Activated CD8-positive, alpha-beta memory T cell treated with anti-CD3 and anti-CD28 coated beads, Interleukin-2, amount 50 U/mL, for 1 hour (primary cell): ENCODE results near the gene CXCL11.
"Not testable (repeated sequence)": the region's sequence is repeated elsewhere in the genome, so short reads cannot be mapped to it uniquely, and the experiment has no call there.

Experiments used
- DNase-seq: peaks from one replicate; pipeline ENCODE4 v3.0.0-alpha.2; 2020; ENCODE audit errors: extremely low read depth

CXCL11 gene

DNA sequence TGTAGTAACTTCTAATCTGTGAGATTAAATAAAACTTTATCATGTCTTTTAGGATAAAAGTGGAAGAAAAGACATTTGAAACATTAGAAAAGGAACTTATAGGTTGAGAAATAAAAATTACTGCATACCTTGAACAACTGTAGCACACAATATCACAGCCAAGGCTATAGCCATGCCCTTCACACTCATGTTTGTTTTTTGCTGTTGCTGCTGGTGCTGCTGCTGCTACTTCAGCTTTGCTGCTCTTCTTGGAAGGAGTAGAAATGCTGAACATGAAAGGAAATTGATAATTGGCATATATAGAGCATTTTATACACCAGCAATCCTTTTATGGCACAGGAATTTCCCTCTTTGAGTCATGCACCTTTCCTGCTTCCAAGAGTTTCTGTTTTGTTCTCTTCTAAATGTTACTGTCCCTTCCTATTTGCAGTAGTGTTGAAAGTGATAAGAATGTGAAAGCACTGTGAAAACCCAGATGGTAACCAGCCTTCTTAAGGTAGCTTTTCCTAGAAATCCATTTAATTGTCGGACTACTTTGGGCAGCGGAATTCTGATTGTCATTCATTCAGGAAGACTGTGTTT lies at the start of gene CXCL11:
Gene CXCL11, minus strand, starts transcription at position 272 of the 582 bp plus-strand sequence. Its CDS starts 83 bp downstream, at position 189.
- DNase-seq: no peak

DNA sequence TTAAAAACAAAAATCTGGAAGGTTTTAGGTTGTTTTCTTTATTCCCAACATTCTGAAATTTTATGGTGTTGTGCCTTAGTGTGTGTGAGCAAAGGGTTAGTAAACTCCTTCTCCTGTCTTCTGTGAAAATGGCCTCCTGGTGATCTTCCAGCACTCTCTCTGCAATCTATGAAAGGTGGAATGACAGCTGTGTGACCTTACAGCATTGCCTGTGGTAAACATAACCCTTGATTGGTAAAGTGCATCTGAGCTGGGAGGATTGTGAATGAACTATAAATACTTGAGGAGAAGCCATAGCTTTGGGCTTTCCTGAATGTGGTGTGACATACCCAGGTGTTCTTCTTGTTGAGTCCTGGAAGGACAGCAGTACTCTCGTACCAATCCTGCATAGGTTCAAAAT lies 48.7 kb upstream of the CXCL11 start:
- no peak for DNase-seq

DNA sequence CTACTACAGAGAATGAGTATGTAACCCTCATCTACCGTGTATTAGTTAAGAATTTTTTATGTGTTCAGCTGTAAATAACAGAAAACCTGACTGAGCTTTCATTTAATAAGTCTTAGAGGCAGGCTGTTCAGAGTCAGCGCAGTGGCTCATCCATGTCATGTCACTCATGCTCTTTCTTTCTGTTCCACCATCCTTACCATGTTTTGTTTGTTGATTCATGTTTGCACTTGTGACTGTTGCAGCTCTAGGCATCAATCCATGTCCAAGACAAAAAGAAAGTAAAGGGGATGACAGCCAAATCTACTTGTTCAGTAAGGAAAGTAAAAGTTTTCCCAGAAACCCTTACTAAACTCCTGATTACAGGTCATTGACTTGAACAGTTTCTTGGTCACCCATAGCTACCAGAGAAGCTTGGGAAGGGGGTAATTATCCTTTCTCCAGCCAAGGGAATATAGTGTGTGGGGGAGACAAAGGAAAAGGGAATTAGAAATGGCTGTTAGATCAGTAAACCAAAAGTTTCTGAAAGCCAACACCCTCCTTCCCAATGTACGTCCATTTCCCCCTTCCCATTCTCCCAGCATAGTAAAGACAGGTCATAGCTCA lies 47.6 kb upstream of the CXCL11 start:
- no peak for DNase-seq

DNA sequence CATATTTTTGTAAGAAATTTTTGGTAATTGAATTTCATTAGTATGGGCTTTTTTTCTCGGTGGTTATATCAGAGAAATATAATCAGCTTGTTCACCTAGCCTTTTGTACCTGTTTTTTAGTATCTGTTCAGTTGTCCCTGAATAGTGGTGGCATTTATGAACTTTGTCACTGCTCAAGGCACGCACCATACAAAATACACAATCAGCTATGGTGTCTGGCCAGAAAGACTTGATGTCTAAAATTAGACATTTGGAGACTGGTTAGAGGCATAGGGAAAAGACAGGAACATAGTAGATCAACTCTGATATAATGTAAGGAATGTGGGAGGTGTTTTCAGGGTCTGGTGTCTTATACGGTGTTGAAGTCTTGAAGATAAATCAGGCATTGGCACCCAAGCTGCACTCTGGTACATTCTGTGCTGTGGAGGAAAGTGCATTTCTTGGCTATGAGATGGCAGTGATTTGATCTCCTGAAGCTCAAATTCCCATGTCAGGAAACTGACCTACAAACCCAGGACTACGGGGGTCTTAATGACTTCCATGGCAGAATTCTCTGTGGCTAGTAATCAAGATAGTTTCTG lies 42.3 kb upstream of the CXCL11 start:
- no peak for DNase-seq

DNA sequence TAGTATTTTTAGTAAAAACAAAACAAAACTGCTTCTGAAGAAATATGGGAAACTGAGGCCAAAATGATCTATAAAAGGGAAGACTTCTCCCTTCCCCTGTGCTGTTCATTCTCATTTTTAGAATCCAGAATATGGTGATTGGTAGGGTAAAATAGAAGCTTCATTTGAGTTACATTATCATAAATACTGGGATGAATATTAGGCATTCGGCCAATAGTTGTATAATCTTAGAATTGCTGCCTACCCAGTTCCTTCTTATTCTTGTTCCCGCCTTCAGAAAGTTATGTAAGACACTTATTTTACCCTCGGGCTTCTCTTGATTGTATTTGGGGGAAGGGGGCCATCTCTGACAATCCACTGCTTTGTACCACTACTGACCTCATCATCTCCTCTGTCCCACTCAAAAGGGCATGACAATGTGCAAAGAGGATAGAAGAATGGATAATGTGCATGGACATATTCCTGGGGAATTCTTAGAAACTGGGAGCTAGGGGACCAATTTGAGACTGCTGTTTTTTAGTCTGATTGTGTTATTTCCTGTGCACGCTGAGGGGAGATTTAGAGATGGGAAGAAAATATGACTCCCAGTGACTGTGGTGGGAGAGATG lies 39.2 kb upstream of the CXCL11 start:
- no peak for DNase-seq

DNA sequence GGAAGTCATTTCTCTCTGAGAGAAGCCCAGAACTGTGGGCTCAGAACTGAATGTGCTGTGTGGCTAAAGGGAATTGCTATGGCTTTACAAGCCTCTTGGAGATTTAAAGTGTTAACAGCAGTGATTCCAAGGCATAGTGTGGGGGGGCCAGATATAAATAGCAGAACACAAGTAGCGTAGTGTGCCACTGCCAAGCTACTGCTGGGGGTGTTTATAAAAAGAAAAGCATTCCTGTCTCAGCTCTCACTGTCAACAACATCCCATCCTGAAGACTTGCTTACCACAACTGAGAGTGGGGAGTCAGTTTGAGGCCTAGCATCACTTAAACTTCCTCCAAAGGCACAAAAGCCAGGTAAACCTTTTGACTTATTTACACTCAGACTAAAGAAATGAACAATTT lies 38.6 kb upstream of the CXCL11 start, which contains the start of gene ART3:
Gene ART3, plus strand, starts transcription at position 242 of the 400 bp plus-strand sequence. CDS start 1,181 bp downstream, outside the sequence.
- no peak for DNase-seq

DNA sequence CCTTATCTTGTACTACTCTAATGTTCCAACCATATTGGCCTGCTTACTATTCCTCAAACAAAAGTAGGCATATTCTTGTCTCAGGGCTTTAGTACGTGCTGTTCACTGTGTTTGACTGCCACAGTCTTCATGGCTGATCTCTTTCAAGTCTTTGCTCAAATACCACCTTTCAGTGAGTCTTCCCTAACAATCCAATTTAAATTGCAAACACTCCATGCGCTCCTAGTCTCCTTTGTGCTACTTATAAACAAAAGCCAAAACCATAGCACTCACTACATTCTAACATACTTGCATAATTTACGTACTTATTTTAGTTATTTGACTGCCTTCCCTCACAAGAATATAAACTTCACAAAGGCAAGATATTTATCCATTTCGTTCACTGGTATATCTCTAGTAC lies 36.9 kb upstream of the CXCL11 start:
- no peak for DNase-seq

DNA sequence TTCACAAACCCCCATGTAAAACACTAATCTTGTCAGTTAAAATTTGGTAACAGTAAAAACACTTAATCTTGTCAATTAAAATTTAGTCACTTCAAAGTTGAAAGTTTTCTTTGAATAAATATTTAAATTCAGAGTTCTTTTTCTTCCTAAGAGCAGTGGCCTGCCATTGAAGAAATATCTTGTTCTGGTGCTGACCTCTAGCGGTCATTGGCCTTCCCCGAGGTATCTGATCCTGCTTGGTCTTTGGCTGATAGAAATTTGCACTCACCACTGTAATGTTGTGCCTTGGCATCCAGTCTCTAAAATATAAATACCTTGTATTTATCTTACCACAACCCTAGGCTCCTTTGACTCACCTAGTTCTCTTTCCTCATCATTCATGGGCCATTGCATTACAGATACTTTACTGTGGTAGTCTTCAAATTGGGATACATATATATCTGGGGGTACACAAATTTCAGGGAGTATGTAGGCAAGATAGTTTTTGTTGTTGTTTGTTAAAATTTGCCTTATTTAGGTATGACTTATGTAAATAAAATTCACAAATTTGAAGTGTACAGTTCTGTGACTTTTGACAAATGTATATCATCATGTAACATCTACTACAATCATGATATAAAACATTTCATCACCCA lies 31.9 kb upstream of the CXCL11 start:
- DNase-seq: peak; percentile 27

DNA sequence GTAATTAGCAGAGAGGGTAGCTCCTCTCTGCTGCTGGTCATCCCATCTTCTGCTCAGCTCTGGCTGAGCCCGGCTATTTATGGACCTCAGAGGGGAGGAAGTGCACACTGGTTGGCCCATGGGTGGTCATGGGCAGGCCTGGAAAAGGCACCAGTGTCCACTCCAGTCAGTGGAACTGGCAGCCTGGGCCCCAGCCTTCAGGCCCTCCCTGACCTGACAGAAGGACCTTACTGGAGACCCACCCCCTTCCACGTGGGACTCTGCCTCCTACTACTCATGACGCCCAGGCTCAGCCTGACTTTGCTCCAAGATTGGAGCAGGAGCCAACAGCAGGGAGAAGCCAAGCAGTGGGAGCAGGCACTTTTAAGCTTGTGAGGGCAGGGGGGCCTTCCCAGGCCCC lies 30.7 kb upstream of the CXCL11 start:
- DNase-seq: no peak

DNA sequence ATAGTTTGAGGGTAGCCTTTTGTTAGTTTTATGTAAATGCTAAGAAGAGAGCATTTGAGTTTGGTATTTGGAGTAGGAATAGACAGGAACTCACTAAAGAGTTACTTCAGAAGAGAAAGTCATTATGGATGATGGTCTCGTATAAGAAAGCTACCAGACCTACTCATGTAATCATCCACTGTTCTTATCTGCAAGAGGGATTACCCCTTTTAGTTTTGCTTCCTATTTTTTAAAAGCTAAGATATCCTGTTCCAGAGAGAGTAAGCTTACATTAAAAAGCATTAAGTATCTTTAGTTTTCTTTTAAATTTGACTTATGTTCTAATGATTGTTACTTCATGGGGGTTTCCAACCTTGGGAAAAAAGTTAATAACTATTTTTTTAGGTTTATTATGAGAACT lies 26.1 kb upstream of the CXCL11 start:
- no peak for DNase-seq

DNA sequence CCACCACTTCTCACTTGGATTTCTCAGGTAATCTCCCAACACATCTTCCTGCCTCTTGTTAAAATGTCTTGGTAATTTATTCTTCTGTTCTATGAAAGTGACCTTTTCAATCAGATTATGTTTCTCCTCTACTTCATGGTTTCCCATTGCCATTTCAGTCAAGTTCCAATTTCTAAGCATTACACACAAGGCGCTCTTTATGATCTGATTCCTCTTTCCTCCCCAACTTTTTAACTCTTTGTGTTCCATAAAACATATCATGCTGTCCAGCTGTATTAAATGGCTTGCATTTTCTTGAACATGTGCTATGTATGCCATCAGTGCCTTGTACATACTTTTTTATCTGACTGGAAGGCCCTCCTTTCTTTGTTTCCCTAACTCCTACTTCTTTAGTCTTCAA lies 25.6 kb upstream of the CXCL11 start:
- DNase-seq: no peak

DNA sequence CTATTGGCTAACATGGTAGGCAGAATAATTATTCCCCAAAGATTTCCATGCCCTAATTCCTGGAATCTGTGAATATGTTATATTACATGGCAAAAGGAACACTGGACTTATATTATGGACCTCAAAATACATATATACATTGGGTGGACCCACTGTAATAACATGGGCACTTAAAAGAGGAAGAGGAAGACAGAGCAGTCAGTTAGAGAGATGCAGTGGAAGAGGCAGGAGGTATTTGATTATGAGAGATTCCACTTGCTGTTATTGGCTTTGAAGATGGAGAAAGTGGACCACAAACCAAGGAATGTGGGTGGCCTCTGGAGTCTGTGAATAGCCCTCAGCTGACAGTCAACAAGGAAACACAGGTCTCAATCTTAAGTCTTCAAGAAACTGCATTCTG lies 24.6 kb upstream of the CXCL11 start:
- DNase-seq: no peak

DNA sequence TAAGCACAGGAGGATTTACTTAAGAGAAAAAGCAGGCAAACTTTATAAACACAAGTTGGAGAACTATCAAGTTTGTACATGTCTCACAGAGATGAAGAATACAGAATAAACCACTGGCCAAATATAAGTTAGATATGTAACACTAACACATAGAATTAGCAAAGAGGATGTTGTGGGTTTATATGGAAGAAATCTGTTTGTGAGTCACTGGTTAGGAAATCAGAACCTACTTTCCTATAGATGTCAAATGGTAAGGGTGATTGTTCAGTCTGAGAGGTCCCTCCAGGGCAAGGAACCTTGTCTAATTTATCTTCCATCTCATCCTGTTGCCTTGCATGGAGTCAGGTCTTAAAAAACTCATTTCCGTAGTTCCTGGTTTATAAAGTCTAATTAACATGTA lies 23.9 kb upstream of the CXCL11 start:
- DNase-seq: no peak

DNA sequence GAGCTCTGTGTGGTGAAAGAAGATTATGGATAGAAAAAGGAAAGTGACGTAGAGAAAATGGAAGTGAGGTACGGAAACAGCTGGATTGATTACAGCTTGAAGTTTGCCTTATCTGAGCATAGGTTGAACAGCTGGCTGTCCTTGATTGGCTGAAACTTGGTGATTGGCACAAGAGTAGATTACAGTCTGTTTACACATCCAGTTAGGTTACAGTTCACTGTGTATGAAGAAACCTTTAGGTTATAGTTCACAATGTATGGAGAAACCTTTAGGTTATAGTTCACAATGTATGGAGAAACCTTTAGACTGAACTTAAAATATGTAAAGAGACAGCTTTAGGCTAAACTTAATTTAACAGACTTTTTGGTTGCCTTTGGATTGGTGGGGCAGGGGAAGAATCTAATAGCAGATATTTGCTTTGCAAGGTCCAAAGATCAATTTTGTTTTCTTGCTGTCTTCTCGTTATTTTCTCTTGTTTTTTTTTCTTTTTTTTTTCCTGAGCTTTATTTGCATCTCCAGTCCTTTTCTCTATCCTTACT lies 23.1 kb upstream of the CXCL11 start:
- DNase-seq: no peak

DNA sequence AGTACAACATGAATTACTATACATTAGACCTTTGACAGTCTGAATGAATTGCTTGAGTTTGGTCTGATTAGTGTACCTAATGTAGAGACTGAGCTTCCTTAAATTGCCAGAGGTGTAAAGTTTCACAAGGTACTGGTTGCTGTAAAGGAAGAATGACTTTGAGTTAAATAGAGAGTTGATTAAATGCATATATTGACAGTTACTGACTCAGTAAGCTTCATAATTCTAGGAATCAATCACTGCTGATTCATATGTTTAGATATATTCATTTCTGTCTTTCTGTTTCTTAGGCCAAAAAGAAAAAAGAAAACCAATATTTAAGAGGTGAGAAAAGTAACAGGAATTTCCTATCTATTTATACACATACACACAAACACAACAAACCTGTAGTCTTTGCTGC lies 22.4 kb upstream of the CXCL11 start:
- no peak for DNase-seq

DNA sequence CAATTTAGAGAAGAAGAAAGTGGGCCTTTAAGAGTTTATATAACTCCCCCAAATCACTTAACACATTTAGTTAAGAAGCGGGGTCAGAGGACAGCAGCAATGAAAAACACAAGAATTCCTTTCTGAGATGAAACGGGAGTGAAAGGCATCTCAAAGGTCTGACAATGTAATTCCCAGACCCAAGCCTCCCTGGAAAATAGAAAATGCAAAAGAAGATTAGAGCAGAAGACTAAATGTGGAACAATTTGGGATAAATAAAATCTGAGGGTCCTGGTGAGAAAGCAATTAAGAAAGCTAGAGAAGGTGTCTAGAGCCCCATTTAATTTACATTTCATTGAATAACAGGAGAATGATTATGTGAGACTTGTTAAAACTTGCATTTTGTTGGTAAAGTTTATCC lies 19.6 kb upstream of the CXCL11 start:
- DNase-seq: no peak

DNA sequence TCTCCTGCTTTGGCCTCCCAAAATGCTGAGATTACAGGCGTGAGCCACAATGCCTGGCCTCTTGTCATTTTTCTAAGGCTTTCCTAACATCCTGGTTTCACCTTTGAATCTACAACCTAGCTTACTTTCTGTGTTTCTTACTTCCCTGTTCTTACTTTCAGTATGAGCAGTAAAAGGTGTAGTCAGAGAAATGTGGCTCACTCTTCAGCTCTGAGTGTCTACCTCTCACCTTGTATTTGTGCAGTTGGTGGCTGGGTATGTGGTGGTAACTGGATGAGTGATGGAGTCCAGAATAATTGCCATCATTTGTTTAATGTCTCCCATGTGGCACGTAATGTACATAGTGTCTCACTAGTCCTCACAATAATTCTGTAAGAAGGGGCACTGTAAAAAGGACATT lies 19.1 kb upstream of the CXCL11 start:
- DNase-seq: no peak

DNA sequence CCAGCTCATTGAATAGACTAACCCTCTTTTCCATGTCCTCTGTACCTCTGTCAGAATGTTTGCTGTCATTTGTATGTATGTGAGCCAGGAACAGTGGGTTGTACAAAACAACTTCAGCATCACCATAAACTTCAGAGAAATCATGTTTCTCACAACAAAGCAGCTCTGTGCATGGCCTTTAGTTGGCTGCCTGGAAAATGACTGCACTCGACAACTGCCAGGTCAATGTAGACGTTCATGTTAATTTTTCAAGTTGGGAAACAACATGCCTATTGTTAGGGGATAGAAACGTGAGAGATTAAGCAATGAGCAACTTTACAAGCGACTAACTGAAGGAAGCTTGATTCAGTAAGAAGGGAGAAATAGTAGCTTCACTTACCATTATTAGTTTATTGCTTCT lies 17.9 kb upstream of the CXCL11 start:
- no peak for DNase-seq

DNA sequence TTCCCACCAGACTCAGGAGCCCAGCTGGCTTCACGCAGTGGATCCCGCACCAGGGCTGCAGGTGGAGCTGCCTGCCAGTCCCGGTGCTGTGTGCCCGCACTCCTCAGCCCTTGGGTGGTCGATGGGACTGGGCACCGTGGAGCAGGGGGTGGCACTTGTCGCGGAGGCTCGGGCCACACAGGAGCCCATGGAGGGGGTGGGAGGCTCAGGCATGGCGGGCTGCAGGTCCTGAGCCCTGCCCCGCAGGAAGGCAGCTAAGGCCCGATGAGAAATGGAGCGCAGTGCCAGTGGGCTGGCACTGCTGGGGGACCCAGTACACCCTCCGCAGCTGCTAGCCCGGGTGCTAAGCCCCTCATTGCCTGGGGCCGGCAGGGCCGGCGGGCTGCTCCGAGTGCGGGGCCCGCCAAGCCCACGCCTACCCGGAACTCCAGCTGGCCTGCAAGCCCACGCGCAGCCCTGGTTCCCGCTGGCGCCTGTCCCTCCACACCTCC lies 14.7 kb upstream of the CXCL11 start:
- DNase-seq: not testable (repeated sequence)

DNA sequence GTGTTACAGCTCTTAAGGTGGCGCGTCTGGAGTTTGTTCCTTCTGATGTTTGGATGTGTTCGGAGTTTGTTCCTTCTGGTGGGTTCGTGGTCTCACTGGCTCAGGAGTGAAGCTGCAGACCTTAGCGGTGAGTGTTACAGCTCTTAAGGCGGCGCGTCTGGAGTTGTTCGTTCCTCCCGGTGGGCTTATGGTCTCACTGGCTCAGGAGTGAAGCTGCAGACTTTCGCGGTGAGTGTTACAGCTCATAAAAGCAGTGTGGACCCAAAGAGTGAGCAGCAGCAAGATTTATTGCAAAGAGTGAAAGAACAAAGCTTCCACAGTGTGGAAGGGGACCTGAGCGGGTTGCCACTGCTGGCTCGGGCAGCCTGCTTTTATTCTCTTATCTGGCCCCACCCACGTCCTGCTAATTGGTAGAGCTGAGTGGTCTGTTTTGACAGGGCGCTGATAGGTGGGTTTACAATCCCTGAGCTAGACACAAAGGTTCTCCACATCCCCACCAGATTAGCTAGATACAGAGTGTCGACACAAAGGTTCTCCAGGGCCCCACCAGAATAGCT lies 14.1 kb upstream of the CXCL11 start:
- DNase-seq: not testable (repeated sequence)

DNA sequence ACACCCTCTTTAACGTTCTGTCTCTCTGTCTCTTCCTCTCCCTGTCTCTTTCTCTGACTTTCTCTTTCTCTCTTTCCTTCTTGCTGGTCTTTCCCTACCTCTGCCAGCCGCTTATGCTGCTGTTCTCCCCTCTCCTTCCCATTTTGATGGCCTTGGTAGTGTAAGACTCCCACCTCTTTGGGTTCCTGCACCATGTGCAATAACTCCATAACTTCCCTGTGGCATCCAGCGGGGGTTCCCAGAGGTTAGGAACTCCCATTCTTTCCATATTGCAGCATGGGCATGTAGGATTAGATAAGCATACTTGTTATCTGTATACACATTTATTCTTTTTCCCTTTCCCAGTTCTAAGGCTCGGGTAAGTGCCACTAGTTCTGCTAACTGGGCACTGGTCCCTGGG lies 8.8 kb upstream of the CXCL11 start:
- DNase-seq: not testable (repeated sequence)

DNA sequence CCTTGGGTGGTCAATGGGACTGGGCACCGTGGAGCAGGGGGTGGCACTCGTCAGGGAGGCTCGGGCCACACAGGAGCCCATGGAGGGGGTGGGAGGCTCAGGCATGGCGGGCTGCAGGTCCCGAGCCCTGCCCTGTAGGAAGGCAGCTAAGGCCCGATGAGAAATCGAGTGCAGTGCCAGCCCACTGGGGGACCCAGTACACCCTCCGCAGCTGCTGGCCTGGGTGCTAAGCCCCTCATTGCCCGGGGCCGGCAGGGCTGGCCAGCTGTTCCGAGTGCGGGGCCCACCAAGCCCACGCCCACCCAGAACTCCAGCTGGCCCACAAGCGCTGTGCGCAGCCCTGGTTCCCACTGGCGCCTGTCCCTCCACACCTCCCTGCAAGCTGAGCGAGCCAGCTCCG lies 7.4 kb upstream of the CXCL11 start:
- not testable (repeated sequence) for DNase-seq
